Suprapubic skin (tissue), 4 donors: ENCODE results near the gene MYO18A.

Source experiments
- EP300 ChIP-seq: sonication (generic); formaldehyde crosslinking; IDR thresholded peaks from one replicate; pipeline ENCODE4 v1.6.1; 2017; ENCODE audit warnings: antibody characterized with exemption
- POLR2AphosphoS5 ChIP-seq, 3 donors: sonication (generic); formaldehyde crosslinking; IDR thresholded peaks; one replicate each; pipeline ENCODE4 v1.6.1; 2017; ENCODE audit warnings: antibody characterized with exemption in 3 of 3
- TF ChIP-seq, protein P1 (sequence below), 2 donors: fragments of 200-600 bp in 1 of 2; fragments of 450-650 bp in 1 of 2; sonication (generic) in 1 of 2; IDR thresholded peaks; one replicate each; pipeline ENCODE4 v1.5.1; 2016 to 2019; ENCODE audit warnings: antibody characterized with exemption in 2 of 2, mild to moderate bottlenecking in 1 of 2, moderate library complexity in 1 of 2

DNA sequence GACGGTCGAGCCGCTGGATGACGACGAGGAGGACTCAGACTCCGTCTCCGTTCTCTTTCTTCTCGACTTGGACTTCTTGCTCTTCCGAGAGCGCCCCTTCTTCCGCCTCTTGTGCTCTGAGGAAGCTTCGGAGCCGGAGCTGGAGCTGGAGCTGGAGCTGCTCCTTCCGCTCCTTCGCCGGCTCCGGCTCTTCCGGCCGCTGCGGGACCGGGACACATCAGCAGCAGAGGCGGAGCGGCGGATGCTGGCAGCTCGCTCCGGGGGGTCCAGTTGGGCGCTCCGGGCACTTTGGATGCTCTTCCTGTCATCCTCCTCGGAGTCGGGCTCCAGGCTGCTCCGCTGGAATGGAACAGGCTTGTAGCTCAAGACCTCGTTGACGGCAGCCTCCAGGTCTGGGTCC, 100.3 kb downstream of the MYO18A start:
- TF ChIP-seq, protein P1, sequence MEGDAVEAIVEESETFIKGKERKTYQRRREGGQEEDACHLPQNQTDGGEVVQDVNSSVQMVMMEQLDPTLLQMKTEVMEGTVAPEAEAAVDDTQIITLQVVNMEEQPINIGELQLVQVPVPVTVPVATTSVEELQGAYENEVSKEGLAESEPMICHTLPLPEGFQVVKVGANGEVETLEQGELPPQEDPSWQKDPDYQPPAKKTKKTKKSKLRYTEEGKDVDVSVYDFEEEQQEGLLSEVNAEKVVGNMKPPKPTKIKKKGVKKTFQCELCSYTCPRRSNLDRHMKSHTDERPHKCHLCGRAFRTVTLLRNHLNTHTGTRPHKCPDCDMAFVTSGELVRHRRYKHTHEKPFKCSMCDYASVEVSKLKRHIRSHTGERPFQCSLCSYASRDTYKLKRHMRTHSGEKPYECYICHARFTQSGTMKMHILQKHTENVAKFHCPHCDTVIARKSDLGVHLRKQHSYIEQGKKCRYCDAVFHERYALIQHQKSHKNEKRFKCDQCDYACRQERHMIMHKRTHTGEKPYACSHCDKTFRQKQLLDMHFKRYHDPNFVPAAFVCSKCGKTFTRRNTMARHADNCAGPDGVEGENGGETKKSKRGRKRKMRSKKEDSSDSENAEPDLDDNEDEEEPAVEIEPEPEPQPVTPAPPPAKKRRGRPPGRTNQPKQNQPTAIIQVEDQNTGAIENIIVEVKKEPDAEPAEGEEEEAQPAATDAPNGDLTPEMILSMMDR (IDR thresholded peaks at IDR 0.05) = no peak
- TF ChIP-seq EP300 = no peak
- TF ChIP-seq POLR2AphosphoS5 (IDR thresholded peaks at IDR 0.05) = no peak
